ENCODE measurements around the gene STARD3. TPM values are rescaled to one million over a fixed set of nuclear protein-coding genes. Genes with fewer than 3 reads are reported as not detected.

The STARD3 gene
- total RNA-seq, 1 experiment from 2014 or later: 2,579 TPM

GRCh38 chr17:39602533-39603303, 34.2 kb upstream of the STARD3 start:
- CTCF ChIA-PET: interaction anchor here (0.6 to 76.7 kb wide), 6 partner anchors 23 to 546 kb away, joined by 3 to 42089 read pairs (median 21); partner anchors contain the start of genes ERBB2, GRB7, GSDMA and MIEN1
- no peaks in the 10 kb centered on the region for H3K9me3 Mint-ChIP-seq (ENCODE audit: low read depth, unreplicated experiment)
- intact Hi-C loops (cut with micrococcal nuclease; ENCODE audit: unreplicated experiment): loop anchor here (2.0 kb wide), 1 partner anchor 14 kb away; no protein-coding TSS in a partner anchor
- no TSS peak for BruUV-seq (replicated peaks)
- no peak for TF ChIP-seq CTCF (IDR thresholded peaks at IDR 0.05; ENCODE audit: unreplicated experiment)
- H3K4me3 Mint-ChIP-seq (ENCODE audit: low read depth, unreplicated experiment): no peak overlapping the region
- H3K4me1 Mint-ChIP-seq (ENCODE audit: low read depth, unreplicated experiment): peaks cover 46% of the 10 kb centered on the region
- no peak overlapping the region for H3K27ac Mint-ChIP-seq (ENCODE audit: unreplicated experiment)
- H3K27me3 Mint-ChIP-seq (ENCODE audit: unreplicated experiment): peaks cover 100% of the 10 kb centered on the region
- H3K36me3 Mint-ChIP-seq (ENCODE audit: insufficient read depth, unreplicated experiment): peaks cover 37% of the 10 kb centered on the region
- peak; percentile 67 for DNase-seq

GRCh38 chr17:39603304-39604016, 33.5 kb upstream of the STARD3 start:
- Mint-ChIP-seq H3K27me3 (ENCODE audit: unreplicated experiment) (peaks cover 100% of the 10 kb centered on the region), H3K36me3 (ENCODE audit: insufficient read depth, unreplicated experiment) (peaks cover 42% of the 10 kb centered on the region), H3K27ac (ENCODE audit: unreplicated experiment) (no peak overlapping the region), H3K4me1 (ENCODE audit: low read depth, unreplicated experiment) (peaks cover 46% of the 10 kb centered on the region), H3K9me3 (ENCODE audit: low read depth, unreplicated experiment) (no peaks in the 10 kb centered on the region), H3K4me3 (ENCODE audit: low read depth, unreplicated experiment) (no peak overlapping the region)
- intact Hi-C loops (cut with micrococcal nuclease; ENCODE audit: unreplicated experiment): loop anchor here (2.0 kb wide), 1 partner anchor 13 kb away; no protein-coding TSS in a partner anchor
- CTCF ChIA-PET: interaction anchor here (0.7 to 76.7 kb wide), 7 partner anchors 11 to 1070 kb away, joined by 3 to 42089 read pairs (median 6); partner anchors contain the start of genes ERBB2, GRB7, GSDMA and MIEN1
- TF ChIP-seq CTCF (IDR thresholded peaks at IDR 0.05; ENCODE audit: unreplicated experiment): no peak
- peak; percentile 72 for DNase-seq
- BruUV-seq (replicated peaks): no TSS peak

GRCh38 chr17:39604911-39605491, 31.9 kb upstream of the STARD3 start:
- BruUV-seq (replicated peaks): no TSS peak
- CTCF ChIA-PET: interaction anchor here (0.5 to 76.7 kb wide), 36 partner anchors 29 to 1241 kb away, joined by 3 to 42089 read pairs (median 4); partner anchors contain the start of genes ERBB2, GRB7, GSDMA and MIEN1
- no peak for TF ChIP-seq CTCF (IDR thresholded peaks at IDR 0.05; ENCODE audit: unreplicated experiment)
- intact Hi-C loops (cut with micrococcal nuclease; ENCODE audit: unreplicated experiment): no loop called here
- H3K9me3 Mint-ChIP-seq (ENCODE audit: low read depth, unreplicated experiment): no peaks in the 10 kb centered on the region
- peak overlapping the region; percentile 61 for H3K4me3 Mint-ChIP-seq (ENCODE audit: low read depth, unreplicated experiment)
- H3K4me1 Mint-ChIP-seq (ENCODE audit: low read depth, unreplicated experiment): peaks cover 46% of the 10 kb centered on the region
- peaks cover 46% of the 10 kb centered on the region for H3K36me3 Mint-ChIP-seq (ENCODE audit: insufficient read depth, unreplicated experiment)
- peak; percentile 85 for DNase-seq
- peaks cover 100% of the 10 kb centered on the region for H3K27me3 Mint-ChIP-seq (ENCODE audit: unreplicated experiment)
- no peak overlapping the region for H3K27ac Mint-ChIP-seq (ENCODE audit: unreplicated experiment)

Measured in Calu3 (cell line).